OCI-LY1 (cell line): ENCODE data around the gene TMEM161A.
A peak's percentile ranks its signal among the peaks of the same experiment; 100 is the strongest.

Experiments used
- H2AFZ ChIP-seq: fragments of 200-600 bp; sonication (generic), shearing (Covaris generic); 2 replicates; pipeline ENCODE4 v1.6.0; 2014; ENCODE audit warnings: antibody characterized with exemption, mild to moderate bottlenecking, low read length
- H3F3A ChIP-seq: fragments of 200-600 bp; sonication (generic), shearing (Covaris generic); 2 replicates; pipeline ENCODE4 v1.6.0; 2014; ENCODE audit warnings: mild to moderate bottlenecking, antibody characterized with exemption, low read length, moderate library complexity; ENCODE audit not compliant: insufficient read depth
- H3K27ac ChIP-seq: fragments of 200-600 bp; sonication (generic); 2 replicates; pipeline ENCODE4 v1.5.1; 2014; ENCODE audit warnings: low read length, mixed run types, mild to moderate bottlenecking, low read depth; ENCODE audit not compliant: poor library complexity, severe bottlenecking
- H3K27me3 ChIP-seq: fragments of 200-600 bp; sonication (generic); 2 replicates; pipeline ENCODE4 v1.6.0; 2014; ENCODE audit warnings: antibody characterized with exemption, mild to moderate bottlenecking, low read length, moderate library complexity; ENCODE audit not compliant: insufficient read depth
- H3K36me3 ChIP-seq: fragments of 200-600 bp; sonication (generic); 2 replicates; pipeline ENCODE4 v1.6.1; 2014; ENCODE audit warnings: mild to moderate bottlenecking, antibody characterized with exemption, low read length, moderate library complexity, mixed read lengths; ENCODE audit not compliant: insufficient read depth
- H3K4me1 ChIP-seq: fragments of 200-600 bp; sonication (generic); 2 replicates; pipeline ENCODE4 v1.5.1; 2014; ENCODE audit warnings: mild to moderate bottlenecking, low read length, moderate library complexity; ENCODE audit not compliant: insufficient read depth, severe bottlenecking
- H3K4me2 ChIP-seq: fragments of 200-600 bp; sonication (generic), shearing (Covaris generic); 2 replicates; pipeline ENCODE4 v1.6.1; 2014; ENCODE audit warnings: low read length
- H3K4me3 ChIP-seq: fragments of 200-600 bp; sonication (generic); 2 replicates; pipeline ENCODE4 v1.5.1; 2014; ENCODE audit warnings: low read length, low read depth, mild to moderate bottlenecking, mixed read lengths; ENCODE audit not compliant: poor library complexity, severe bottlenecking
- H3K79me2 ChIP-seq: fragments of 200-600 bp; shearing (Covaris generic); 2 replicates; pipeline ENCODE4 v1.6.1; 2016; ENCODE audit warnings: mixed run types, low read length, mixed read lengths; ENCODE audit not compliant: insufficient read depth
- H3K9ac ChIP-seq: fragments of 200-600 bp; sonication (generic), shearing (Covaris generic); 2 replicates; pipeline ENCODE4 v1.6.1; 2014; ENCODE audit warnings: mild to moderate bottlenecking, low read length, mixed read lengths
- H3K9me2 ChIP-seq: fragments of 200-600 bp; sonication (generic), shearing (Covaris generic); 2 replicates; pipeline ENCODE4 v1.6.1; 2014; ENCODE audit warnings: low read depth, mild to moderate bottlenecking, low read length, mixed read lengths
- H3K9me3 ChIP-seq: fragments of 200-600 bp; shearing (Covaris generic); 2 replicates; pipeline ENCODE4 v1.6.1; 2014; ENCODE audit warnings: low read length, mixed read lengths
- H4K20me1 ChIP-seq: fragments of 200-600 bp; sonication (generic), shearing (Covaris generic); 2 replicates; pipeline ENCODE4 v1.6.0; 2016; ENCODE audit warnings: mild to moderate bottlenecking, low read length; ENCODE audit not compliant: insufficient read depth
- CTCF ChIP-seq: fragments of 200-600 bp; sonication (generic), shearing (Covaris generic); IDR thresholded peaks from 2 replicates; pipeline ENCODE4 v1.5.1; 2017; ENCODE audit warnings: mild to moderate bottlenecking, antibody characterized with exemption, low read length, moderate library complexity, mixed read lengths
- EZH2 ChIP-seq: fragments of 200-600 bp; sonication (generic), shearing (Covaris generic); IDR thresholded peaks from 2 replicates; pipeline ENCODE4 v1.8.0; 2017; ENCODE audit warnings: borderline replicate concordance, mixed run types, mild to moderate bottlenecking, antibody characterized with exemption, low read length, moderate library complexity, mixed read lengths

Gene TMEM161A

GRCh38 chr19:19111136-19111835 lies 27.0 kb downstream of the TMEM161A start:
- Histone ChIP-seq H3K9me2 (no peaks in the 10 kb centered on the region), H3K9me3 (no peaks in the 10 kb centered on the region), H3K36me3 (no peaks in the 10 kb centered on the region; the same call in 1 of the 2 replicates), H3K27me3 (no peaks in the 10 kb centered on the region; the same call in 1 of the 2 replicates), H3K4me1 (peaks cover 9% of the 10 kb centered on the region), H3F3A (no peaks in the 10 kb centered on the region), H3K79me2 (no peaks in the 10 kb centered on the region), H3K27ac (no peak overlapping the region), H3K9ac (no peak overlapping the region), H3K4me2 (no peak overlapping the region), H3K4me3 (no peak overlapping the region), H4K20me1 (no peaks in the 10 kb centered on the region), H2AFZ (no peak overlapping the region)
- TF ChIP-seq CTCF = no peak
- no peak for TF ChIP-seq EZH2

GRCh38 chr19:19110410-19111135 lies 27.7 kb downstream of the TMEM161A start:
- H3K9ac ChIP-seq = no peak overlapping the region

GRCh38 chr19:19109601-19110000 lies 28.7 kb downstream of the TMEM161A start:
- Histone ChIP-seq H3K79me2 (no peaks in the 10 kb centered on the region), H3F3A (no peaks in the 10 kb centered on the region), H3K9me3 (no peaks in the 10 kb centered on the region), H2AFZ (no peak overlapping the region), H3K9me2 (no peaks in the 10 kb centered on the region), H3K4me3 (no peak overlapping the region), H4K20me1 (no peaks in the 10 kb centered on the region), H3K27ac (no peak overlapping the region), H3K4me2 (no peak overlapping the region), H3K27me3 (no peaks in the 10 kb centered on the region; the same call in 1 of the 2 replicates), H3K36me3 (no peaks in the 10 kb centered on the region; the same call in 1 of the 2 replicates), H3K9ac (no peak overlapping the region), H3K4me1 (peaks cover 9% of the 10 kb centered on the region)
- TF ChIP-seq CTCF (no peak), EZH2 (no peak)

More at GRCh38 chr19:19110410-19111135, 27.7 kb downstream of the TMEM161A start:
- Histone ChIP-seq H3K27ac (no peak overlapping the region), H3K27me3 (no peaks in the 10 kb centered on the region; the same call in 1 of the 2 replicates), H3K4me2 (peak overlapping the region; percentile 44), H3K79me2 (no peaks in the 10 kb centered on the region), H2AFZ (no peak overlapping the region), H3K36me3 (no peaks in the 10 kb centered on the region; the same call in 1 of the 2 replicates), H3F3A (no peaks in the 10 kb centered on the region), H3K4me1 (peaks cover 9% of the 10 kb centered on the region), H4K20me1 (no peaks in the 10 kb centered on the region), H3K9me2 (no peaks in the 10 kb centered on the region), H3K4me3 (peak overlapping the region; percentile 38), H3K9me3 (no peaks in the 10 kb centered on the region)
- TF ChIP-seq EZH2 (no peak), CTCF (peak; percentile 44)
